ENCODE results near the gene CBX6.

Gene CBX6

GRCh38 chr22:38834991-38835390 lies 37.0 kb downstream of the CBX6 start:
- DNase-seq, result no peak

GRCh38 chr22:38834215-38834953 lies 37.6 kb downstream of the CBX6 start:
- no peak for DNase-seq

- no peak for DNase-seq
These were observed 39.0 kb downstream of the CBX6 start for GRCh38 chr22:38833061-38833460.

GRCh38 chr22:38832005-38832978 lies 39.7 kb downstream of the CBX6 start:
- DNase-seq, result no peak

- DNase-seq, result peak; percentile 33
These were observed 40.7 kb downstream of the CBX6 start for GRCh38 chr22:38831166-38831945.

GRCh38 chr22:38830845-38831108 lies 41.2 kb downstream of the CBX6 start:
- DNase-seq, result no peak

- DNase-seq, result no peak
These were observed 41.8 kb downstream of the CBX6 start for GRCh38 chr22:38830026-38830844.

- DNase-seq, result no peak
These were observed 42.5 kb downstream of the CBX6 start for GRCh38 chr22:38829485-38829884.

GRCh38 chr22:38828616-38829205 lies 43.3 kb downstream of the CBX6 start:
- DNase-seq, result no peak

GRCh38 chr22:38828191-38828590 lies 43.8 kb downstream of the CBX6 start:
- DNase-seq, result no peak

GRCh38 chr22:38827510-38827909 lies 44.5 kb downstream of the CBX6 start:
- no peak for DNase-seq

GRCh38 chr22:38826801-38827200 lies 45.2 kb downstream of the CBX6 start:
- DNase-seq, result no peak

- no peak for DNase-seq
These were observed 45.6 kb downstream of the CBX6 start for GRCh38 chr22:38826386-38826785.

- no peak for DNase-seq
These were observed 47.4 kb downstream of the CBX6 start for GRCh38 chr22:38824585-38824984.

- no peak for DNase-seq
These were observed 48.4 kb downstream of the CBX6 start for GRCh38 chr22:38823637-38824036.

GRCh38 chr22:38823076-38823475 lies 48.9 kb downstream of the CBX6 start:
- DNase-seq, result no peak

GRCh38 chr22:38820020-38820419 lies 52.0 kb downstream of the CBX6 start:
- no peak for DNase-seq

GRCh38 chr22:38819387-38819940 lies 52.6 kb downstream of the CBX6 start:
- no peak for DNase-seq

GRCh38 chr22:38817196-38817595 lies 54.8 kb downstream of the CBX6 start:
- no peak for DNase-seq

- no peak for DNase-seq
These were observed 56.2 kb downstream of the CBX6 start for GRCh38 chr22:38815842-38816241.
